ENCODE results near the gene YPEL2. TPM values are rescaled to one million over a fixed set of nuclear protein-coding genes. Genes with fewer than 3 reads are reported as not detected.
A peak's percentile ranks its signal among the peaks of the same experiment; 100 is the strongest.
"Not testable (repeated sequence)": the region's sequence is repeated elsewhere in the genome, so short reads cannot be mapped to it uniquely, and the experiment has no call there.

Gene YPEL2
- total RNA-seq, 4 donors from 2014 or later = 20.6 to 33.1 (median 26.9) TPM

GRCh38 chr17:59310263-59310920, 21.1 kb upstream of the YPEL2 start:
- intact Hi-C loops (cut with DNase I; ENCODE audit: low total_unique reads) = loop anchor here (5.0 kb wide), 1 partner anchor 132 kb away; no protein-coding TSS in a partner anchor
- peak in 1 of 2 donors; percentile 76 for DNase-seq (ENCODE audit: low spot score in 2 of 2)
- H3K4me3 ChIP-seq (ENCODE audit: low read depth, poor library complexity, severe bottlenecking) = no peak overlapping the region
- TF ChIP-seq CTCF (IDR thresholded peaks at IDR 0.05) (no peak), POLR2A (IDR thresholded peaks at IDR 0.05) (no peak)
- WGBS, 2 donors = 79 to 83% methylated on average over 6 of the region's 6 CpGs

GRCh38 chr17:59311051-59311468, 20.4 kb upstream of the YPEL2 start:
- peak; percentile 45 to 74 for DNase-seq (ENCODE audit: low spot score in 2 of 2)
- TF ChIP-seq POLR2A (IDR thresholded peaks at IDR 0.05) (no peak), CTCF (IDR thresholded peaks at IDR 0.05) (peak in 1 of 3 donors; percentile 79)
- intact Hi-C loops (cut with DNase I; ENCODE audit: low total_unique reads) = loop anchor here (5.0 kb wide), 1 partner anchor 131 kb away; no protein-coding TSS in a partner anchor
- no peak overlapping the region for H3K4me3 ChIP-seq (ENCODE audit: low read depth, poor library complexity, severe bottlenecking)
- 2% methylated on average over 5 of the region's 5 CpGs for WGBS, 2 donors

- 93 to 94% methylated on average over 7 of the region's 7 CpGs for WGBS, 2 donors
- intact Hi-C loops (cut with DNase I; ENCODE audit: low total_unique reads) = loop anchor here (5.0 kb wide), 1 partner anchor 131 kb away; no protein-coding TSS in a partner anchor
- DNase-seq (ENCODE audit: low spot score in 2 of 2) = peak in 1 of 2 donors; percentile 57
- H3K4me3 ChIP-seq (ENCODE audit: low read depth, poor library complexity, severe bottlenecking) = not testable (repeated sequence)
These were observed 19.9 kb upstream of the YPEL2 start for GRCh38 chr17:59311521-59311920.

GRCh38 chr17:59315866-59316265, 15.6 kb upstream of the YPEL2 start:
- intact Hi-C loops (cut with DNase I; ENCODE audit: low total_unique reads) = no loop called here
- no peak overlapping the region for H3K4me3 ChIP-seq (ENCODE audit: low read depth, poor library complexity, severe bottlenecking)
- TF ChIP-seq POLR2A (IDR thresholded peaks at IDR 0.05) (no peak), CTCF (IDR thresholded peaks at IDR 0.05) (no peak)
- WGBS, 2 donors = 66 to 79% methylated on average over 4 of the region's 4 CpGs
- no peak for DNase-seq (ENCODE audit: low spot score in 2 of 2)

- intact Hi-C loops (cut with DNase I; ENCODE audit: low total_unique reads) = no loop called here
- H3K4me3 ChIP-seq (ENCODE audit: low read depth, poor library complexity, severe bottlenecking) = no peak overlapping the region
- TF ChIP-seq CTCF (IDR thresholded peaks at IDR 0.05) (no peak), POLR2A (IDR thresholded peaks at IDR 0.05) (no peak)
- DNase-seq (ENCODE audit: low spot score in 2 of 2) = no peak
- WGBS, 2 donors = 72 to 76% methylated on average over 5 of the region's 5 CpGs
These were observed 4.1 kb upstream of the YPEL2 start for GRCh38 chr17:59327121-59327980.

GRCh38 chr17:59327981-59328290, 3.5 kb upstream of the YPEL2 start:
- DNase-seq (ENCODE audit: low spot score in 2 of 2) = no peak
- TF ChIP-seq POLR2A (IDR thresholded peaks at IDR 0.05) (no peak), CTCF (IDR thresholded peaks at IDR 0.05) (no peak)
- H3K4me3 ChIP-seq (ENCODE audit: low read depth, poor library complexity, severe bottlenecking) = no peak overlapping the region
- intact Hi-C loops (cut with DNase I; ENCODE audit: low total_unique reads) = no loop called here
